Cerebellar nuclear complex (tissue), 1 donor: ENCODE data around the gene SERPINA5.
"Not testable (repeated sequence)": the region's sequence is repeated elsewhere in the genome, so short reads cannot be mapped to it uniquely, and the experiment has no call there.

Source experiments
- DNase-seq, 2 experiments: peaks; one replicate each; lab custom pipeline; 2025; lab: John Stamatoyannopoulos, UW

Gene SERPINA5

GRCh38 chr14:94621358-94622134 lies 40.3 kb downstream of the SERPINA5 start:
- DNase-seq: no peak

- no peak for DNase-seq
Measured at GRCh38 chr14:94622653-94623421, 41.6 kb downstream of the SERPINA5 start.

- no peak for DNase-seq
Measured at GRCh38 chr14:94623422-94623809, 42.2 kb downstream of the SERPINA5 start.

DNA sequence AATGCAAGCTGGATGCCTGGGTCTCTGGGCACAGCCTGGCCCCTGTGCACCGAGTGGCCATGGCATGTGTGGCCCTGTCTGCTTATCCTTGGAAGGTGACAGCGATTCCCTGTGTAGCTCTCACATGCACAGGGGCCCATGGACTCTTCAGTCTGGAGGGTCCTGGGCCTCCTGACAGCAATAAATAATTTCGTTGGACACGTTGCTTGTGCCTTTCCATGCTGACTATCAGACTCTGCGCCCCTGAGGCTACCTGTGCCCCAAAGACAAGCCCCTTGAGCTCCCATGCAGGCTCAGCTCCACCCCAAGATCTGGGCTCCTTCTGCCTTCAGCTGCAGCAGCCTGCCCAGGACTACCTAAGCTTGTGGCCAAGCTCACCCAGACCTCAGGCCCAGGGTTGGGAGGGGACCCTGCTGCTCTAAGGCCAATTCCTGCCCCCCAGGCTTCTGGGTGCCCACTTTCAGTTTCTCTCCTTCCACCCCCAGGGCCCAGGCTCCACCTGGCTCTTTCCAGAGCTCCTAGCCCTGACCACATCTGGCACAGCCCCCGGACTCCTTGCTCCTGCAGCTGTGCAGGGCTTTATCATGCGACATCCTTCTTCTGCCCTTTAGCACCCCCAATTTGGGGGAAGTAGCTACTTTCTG lies 42.8 kb downstream of the SERPINA5 start:
- DNase-seq: no peak

DNA sequence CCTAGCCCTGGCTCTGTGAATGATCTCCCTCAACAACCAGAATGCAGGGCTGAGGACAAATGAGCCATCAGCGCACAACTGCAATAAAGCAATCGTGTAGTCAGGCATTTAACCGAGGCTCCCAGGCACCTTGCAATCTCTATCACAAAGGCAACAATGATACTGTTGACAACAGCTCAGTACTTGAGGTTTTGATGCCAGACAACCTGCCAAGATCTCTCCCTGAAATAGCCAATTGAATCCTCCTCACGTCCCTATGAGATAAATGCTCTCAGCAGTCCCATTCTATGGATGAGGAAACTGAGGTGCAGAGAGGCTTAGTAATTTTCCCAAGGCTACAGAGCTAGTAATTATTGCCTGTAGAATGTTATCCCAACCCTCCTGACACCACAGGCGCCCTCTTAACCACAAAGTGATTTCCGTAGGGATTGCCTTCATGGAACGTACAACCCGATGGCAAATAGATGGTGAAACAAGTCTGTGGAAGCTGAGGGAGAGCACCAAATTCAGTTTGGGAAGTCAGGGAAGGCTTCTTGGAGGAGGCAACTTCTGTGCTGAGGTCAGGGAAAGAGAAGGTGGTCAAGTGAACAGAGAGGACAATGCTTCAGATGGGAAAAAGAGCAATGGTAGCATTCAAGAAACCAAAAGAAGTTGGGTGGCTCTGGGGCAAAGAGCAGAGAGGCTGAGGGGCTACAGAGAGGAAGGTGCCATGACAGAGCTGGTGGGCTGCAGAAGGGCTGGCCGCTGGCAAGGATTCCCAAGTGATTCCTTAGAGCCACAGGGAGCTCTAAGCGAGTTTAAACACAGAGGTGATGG lies 43.5 kb downstream of the SERPINA5 start:
- no peak for DNase-seq

DNA sequence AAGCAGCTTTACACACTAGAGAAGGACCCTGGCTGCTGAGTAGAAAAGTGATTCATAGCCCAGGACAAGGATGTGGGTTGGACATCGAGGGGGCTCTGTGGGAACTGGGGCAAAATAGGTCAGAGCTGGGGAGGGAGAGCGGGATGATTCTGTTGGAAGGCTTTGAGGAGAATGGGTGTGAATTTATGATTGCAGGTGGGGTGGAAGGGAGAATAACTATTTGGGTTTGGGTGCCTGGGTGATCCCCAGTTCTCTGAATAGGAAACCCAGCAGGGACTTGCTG lies 44.1 kb downstream of the SERPINA5 start:
- DNase-seq: no peak

- no peak for DNase-seq
Measured at GRCh38 chr14:94628578-94628977, 47.4 kb downstream of the SERPINA5 start.

GRCh38 chr14:94630396-94630795 lies 49.2 kb downstream of the SERPINA5 start:
- DNase-seq: no peak

DNA sequence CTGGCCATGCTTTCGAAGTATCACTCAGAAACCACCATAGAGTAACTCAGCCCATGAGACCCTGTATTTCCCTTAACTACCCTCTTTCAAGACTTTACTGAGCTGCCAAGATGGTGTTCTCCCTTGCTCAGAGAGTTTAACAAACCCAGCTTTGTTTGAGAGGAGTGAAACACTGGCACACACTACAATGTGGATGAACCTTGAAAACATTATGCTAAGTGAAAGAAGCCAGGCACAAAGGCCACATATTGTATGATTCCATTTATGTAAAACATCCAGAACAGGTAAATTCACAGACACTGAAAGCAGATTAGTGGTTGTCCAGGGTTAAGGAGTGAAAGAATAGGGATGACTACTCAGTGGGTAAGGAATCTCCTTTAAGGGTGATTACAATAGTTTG lies 49.8 kb downstream of the SERPINA5 start:
- no peak for DNase-seq

DNA sequence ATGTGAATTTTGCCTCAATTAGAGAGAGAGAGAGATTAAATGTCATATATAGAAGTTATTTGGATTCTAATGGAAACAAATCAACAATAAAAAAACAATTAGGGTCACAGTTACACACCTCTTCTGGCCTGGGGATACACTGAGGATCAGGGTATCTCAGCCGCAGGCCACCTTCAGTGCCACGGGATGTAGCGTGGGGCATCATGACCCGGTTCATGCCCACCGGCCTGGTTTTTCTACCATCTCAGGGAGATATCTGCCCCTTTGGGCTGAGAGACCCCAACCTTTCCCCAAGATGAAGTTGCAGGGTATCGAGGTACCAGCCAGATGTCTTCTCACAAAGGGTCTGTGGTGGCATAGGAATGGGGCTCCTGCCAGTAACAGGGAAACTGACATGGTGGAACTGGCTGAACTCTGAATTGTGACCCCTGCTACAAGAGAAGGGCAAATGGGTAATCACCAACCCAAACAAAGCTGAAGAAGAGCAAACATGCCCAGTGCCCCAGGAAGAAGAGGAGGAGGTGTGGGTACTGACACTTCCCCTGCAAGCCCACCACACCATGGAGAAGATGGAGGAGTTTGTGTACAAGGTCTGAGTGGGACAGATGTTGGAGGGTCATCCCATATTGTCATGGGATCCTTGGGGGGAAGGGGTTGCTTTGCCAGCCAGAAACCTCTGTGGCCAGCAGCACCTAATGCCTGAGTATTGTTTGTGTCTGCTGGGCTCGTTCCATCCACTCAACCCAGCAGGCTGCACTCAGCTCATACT lies 50.5 kb downstream of the SERPINA5 start:
- DNase-seq: no peak

- DNase-seq: no peak
Measured at GRCh38 chr14:94632305-94632590, 51.0 kb downstream of the SERPINA5 start.

- DNase-seq: no peak
Measured at GRCh38 chr14:94633121-94633520, 51.9 kb downstream of the SERPINA5 start.

DNA sequence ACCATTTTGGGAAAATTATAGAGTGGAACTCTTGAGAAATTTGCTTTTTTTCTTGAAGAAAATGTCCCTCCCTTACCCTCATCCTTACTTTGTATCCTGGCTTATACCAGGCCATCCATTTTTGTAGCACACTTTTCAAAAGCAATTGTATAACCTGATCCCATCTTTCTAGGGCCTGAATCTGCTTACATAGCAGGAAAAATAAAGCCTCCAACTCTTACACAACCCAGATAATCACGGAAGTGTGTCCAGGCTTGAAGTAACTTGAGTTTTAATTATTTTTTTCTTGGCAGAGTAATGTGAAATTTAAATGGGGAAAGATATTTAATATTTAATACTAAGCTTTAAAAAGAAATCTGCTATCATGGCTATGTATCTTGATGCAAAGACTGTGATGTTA lies 53.9 kb downstream of the SERPINA5 start:
- no peak for DNase-seq

GRCh38 chr14:94636744-94637412 lies 55.7 kb downstream of the SERPINA5 start:
- DNase-seq: no peak

DNA sequence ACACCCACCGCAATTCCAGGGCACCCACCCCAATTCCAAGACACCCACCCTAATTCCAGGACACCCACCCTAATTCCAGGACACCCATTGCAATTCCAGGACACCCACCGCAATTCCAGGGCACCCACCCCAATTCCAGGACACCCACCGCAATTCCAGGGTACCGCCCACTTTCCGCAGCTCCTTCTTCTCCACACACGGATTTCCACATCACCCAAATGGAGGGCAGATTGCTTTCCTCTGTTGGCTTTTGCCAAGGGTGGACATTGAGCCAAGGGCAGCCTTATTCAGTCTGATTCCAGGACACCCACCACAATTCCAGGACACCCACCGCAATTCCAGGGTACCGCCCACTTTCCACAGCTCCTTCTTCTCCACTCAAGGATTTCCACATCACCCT lies 56.6 kb downstream of the SERPINA5 start:
- DNase-seq: not testable (repeated sequence)

DNA sequence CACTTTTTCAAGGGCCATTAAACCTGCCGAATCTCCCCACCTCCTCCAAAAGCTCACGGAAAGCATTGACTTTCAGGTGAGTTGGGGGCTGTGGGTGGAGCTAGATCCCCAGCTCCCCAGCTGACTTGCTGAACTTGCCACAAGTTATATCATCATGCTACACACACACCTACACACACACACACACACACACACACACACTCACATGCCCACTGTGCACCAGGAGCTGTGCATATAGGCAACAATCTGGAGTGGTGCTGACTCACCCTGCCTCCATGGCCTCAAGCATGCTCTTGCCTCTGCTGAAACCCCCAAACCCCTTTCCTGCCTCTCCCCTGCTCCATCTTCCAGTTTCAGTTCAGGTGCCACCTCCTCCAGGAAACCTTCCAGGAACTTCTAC lies 57.1 kb downstream of the SERPINA5 start:
- DNase-seq: no peak

- DNase-seq: no peak
Measured at GRCh38 chr14:94638961-94639817, 58.0 kb downstream of the SERPINA5 start.

GRCh38 chr14:94640721-94641631 lies 59.8 kb downstream of the SERPINA5 start:
- DNase-seq: no peak

DNA sequence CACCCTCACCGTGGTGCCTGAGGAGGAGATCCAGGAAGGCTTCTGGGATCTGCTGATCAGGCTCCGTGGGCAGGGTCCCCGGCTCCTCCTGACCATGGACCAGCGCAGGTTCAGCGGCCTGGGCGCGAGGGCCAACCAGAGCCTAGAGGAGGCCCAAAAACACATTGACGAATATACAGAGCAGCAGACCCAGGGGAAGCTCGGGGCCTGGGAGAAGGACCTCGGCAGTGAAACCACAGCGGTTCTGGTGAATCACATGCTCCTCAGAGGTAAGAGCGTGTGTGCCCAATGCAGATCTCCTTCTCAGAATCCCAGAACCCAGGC lies 60.4 kb downstream of the SERPINA5 start:
- DNase-seq: no peak
